Vagina (tissue), 2 donors: Measurements from ENCODE around the gene KRT86. TPM values are rescaled to one million over a fixed set of nuclear protein-coding genes. Genes with fewer than 3 reads are reported as not detected.

Source experiments
- DNase-seq, 2 donors: peaks; one replicate each; pipeline ENCODE4 v3.0.0-alpha.2; 2017; ENCODE audit errors: extremely low spot score in 2 of 2
- H3K27ac ChIP-seq: fragments of 200-600 bp; sonication (generic); one replicate; pipeline ENCODE4 v1.5.1; 2019
- H3K27me3 ChIP-seq: fragments of 200-600 bp; sonication (generic); one replicate; pipeline ENCODE4 v1.5.1; 2019
- H3K36me3 ChIP-seq, 2 donors: fragments of 200-600 bp; sonication (generic); one replicate each; pipeline ENCODE4 v1.5.1; 2017 to 2019
- H3K4me1 ChIP-seq: fragments of 200-600 bp; sonication (generic); one replicate; pipeline ENCODE4 v1.5.1; 2019
- H3K4me3 ChIP-seq, 2 donors: fragments of 200-600 bp; sonication (generic); 1 replicate in 1 of 2; 2 replicates in 1 of 2; pipeline ENCODE4 v1.5.1; 2016 to 2019
- H3K9me3 ChIP-seq: fragments of 200-600 bp; sonication (generic); one replicate; pipeline ENCODE4 v1.5.1; 2019
- CTCF ChIP-seq, 3 experiments: fragments of 450-650 bp in 2 of 3; fragments of 200-600 bp in 1 of 3; sonication (generic) in 1 of 3; IDR thresholded peaks; one replicate each; pipeline ENCODE4 v1.5.1; 2017 to 2019; ENCODE audit warnings: antibody characterized with exemption in 3 of 3, mild to moderate bottlenecking in 2 of 3, moderate library complexity in 2 of 3
- POLR2A ChIP-seq, 2 donors: fragments of 450-650 bp; IDR thresholded peaks; one replicate each; pipeline ENCODE4 v1.6.1; 2017; ENCODE audit warnings: antibody characterized with exemption in 2 of 2, mild to moderate bottlenecking in 2 of 2, moderate library complexity in 2 of 2
- POLR2AphosphoS5 ChIP-seq, 2 donors: sonication (generic); formaldehyde crosslinking; IDR thresholded peaks; one replicate each; pipeline ENCODE4 v1.9.0; 2017; ENCODE audit warnings: antibody characterized with exemption in 2 of 2, mild to moderate bottlenecking in 2 of 2, low read depth in 1 of 2; ENCODE audit not compliant: insufficient read depth in 1 of 2
- intact Hi-C: fragments of 100-400 bp; cut with DNase I; formaldehyde crosslinking; loops from one replicate; pipeline ENCODE4 v1.15.1; 2023
- total RNA-seq: library from RNA; depleted of rRNA; stranded (reverse); fragments of >200 nt; gene quantifications from one replicate; pipeline ENCODE4 v1.2.3, GENCODE V29; 2016

KRT86 gene
- total RNA-seq, 1 donor from 2014 or later, result not detected

- TF ChIP-seq POLR2A (IDR thresholded peaks at IDR 0.05) (no peak), POLR2AphosphoS5 (IDR thresholded peaks at IDR 0.05; ENCODE audit: insufficient read depth in 1 of 2, low read depth in 1 of 2) (no peak), CTCF (IDR thresholded peaks at IDR 0.05) (no peak)
- intact Hi-C loops, result no loop called here
- Histone ChIP-seq H3K9me3 (no peaks in the 10 kb centered on the region), H3K4me1 (no peaks in the 10 kb centered on the region), H3K36me3 (no peaks in the 10 kb centered on the region), H3K27ac (no peak overlapping the region), H3K27me3 (no peaks in the 10 kb centered on the region), H3K4me3 (no peak overlapping the region)
- no peak for DNase-seq
These were observed 7.2 kb upstream of the KRT86 start for GRCh38 chr12:52267266-52267665.

- Histone ChIP-seq H3K9me3 (no peaks in the 10 kb centered on the region), H3K4me3 (no peak overlapping the region), H3K4me1 (no peaks in the 10 kb centered on the region), H3K27ac (no peak overlapping the region), H3K36me3 (no peaks in the 10 kb centered on the region), H3K27me3 (no peaks in the 10 kb centered on the region)
- intact Hi-C loops, result no loop called here
- DNase-seq, result no peak
- no peak for TF ChIP-seq POLR2AphosphoS5 (IDR thresholded peaks at IDR 0.05; ENCODE audit: insufficient read depth in 1 of 2, low read depth in 1 of 2)
- TF ChIP-seq POLR2A (IDR thresholded peaks at IDR 0.05), result no peak
- TF ChIP-seq CTCF (IDR thresholded peaks at IDR 0.05), result no peak
These were observed 6.7 kb upstream of the KRT86 start for GRCh38 chr12:52267699-52268098.

- H3K36me3 ChIP-seq, result no peaks in the 10 kb centered on the region
- H3K27me3 ChIP-seq, result no peaks in the 10 kb centered on the region
- intact Hi-C loops, result no loop called here
- DNase-seq, result no peak
- no peak overlapping the region for H3K27ac ChIP-seq
- TF ChIP-seq POLR2A (IDR thresholded peaks at IDR 0.05) (no peak), CTCF (IDR thresholded peaks at IDR 0.05) (no peak)
- H3K4me3 ChIP-seq, result no peak overlapping the region
- H3K9me3 ChIP-seq, result no peaks in the 10 kb centered on the region
- no peaks in the 10 kb centered on the region for H3K4me1 ChIP-seq
These were observed 6.2 kb upstream of the KRT86 start for GRCh38 chr12:52268212-52268611.

GRCh38 chr12:52270541-52271070 lies 3.8 kb upstream of the KRT86 start:
- Histone ChIP-seq H3K36me3 (no peaks in the 10 kb centered on the region), H3K4me3 (no peak overlapping the region), H3K27ac (no peak overlapping the region), H3K4me1 (no peaks in the 10 kb centered on the region), H3K9me3 (no peaks in the 10 kb centered on the region), H3K27me3 (no peaks in the 10 kb centered on the region)
- TF ChIP-seq POLR2AphosphoS5 (IDR thresholded peaks at IDR 0.05; ENCODE audit: insufficient read depth in 1 of 2, low read depth in 1 of 2) (no peak), POLR2A (IDR thresholded peaks at IDR 0.05) (no peak), CTCF (IDR thresholded peaks at IDR 0.05) (no peak)
- DNase-seq, result no peak
- intact Hi-C loops, result no loop called here

GRCh38 chr12:52271158-52271557 lies 3.3 kb upstream of the KRT86 start:
- intact Hi-C loops, result no loop called here
- Histone ChIP-seq H3K36me3 (no peaks in the 10 kb centered on the region), H3K27ac (no peak overlapping the region), H3K9me3 (no peaks in the 10 kb centered on the region), H3K27me3 (no peaks in the 10 kb centered on the region), H3K4me3 (no peak overlapping the region), H3K4me1 (no peaks in the 10 kb centered on the region)
- TF ChIP-seq POLR2AphosphoS5 (IDR thresholded peaks at IDR 0.05; ENCODE audit: insufficient read depth in 1 of 2, low read depth in 1 of 2) (no peak), POLR2A (IDR thresholded peaks at IDR 0.05) (no peak)
- no peak for DNase-seq
